Transverse colon (tissue), 4 donors: ENCODE results near the gene LMBR1. TPM values are rescaled to one million over a fixed set of nuclear protein-coding genes. Genes with fewer than 3 reads are reported as not detected.

Source experiments
- DNase-seq: peaks from one replicate; pipeline ENCODE4 v3.0.0-alpha.2; 2019
- H3K27ac ChIP-seq, 4 donors: fragments of 200-600 bp; sonication (generic); 2 replicates each; pipeline ENCODE4 v1.5.1; 2016 to 2018; ENCODE audit warnings: inconsistent platforms in 4 of 4
- H3K27me3 ChIP-seq: fragments of 200-600 bp; sonication (generic); 2 replicates; pipeline ENCODE4 v1.5.1; 2017; ENCODE audit warnings: inconsistent platforms
- H3K36me3 ChIP-seq, 4 donors: fragments of 200-600 bp; sonication (generic); 2 replicates each; pipeline ENCODE4 v1.5.1; 2017 to 2019; ENCODE audit warnings: inconsistent platforms in 4 of 4
- H3K4me1 ChIP-seq, 4 donors: fragments of 200-600 bp; sonication (generic); 2 replicates each; pipeline ENCODE4 v1.5.1; 2017 to 2020; ENCODE audit warnings: inconsistent platforms in 4 of 4
- H3K4me3 ChIP-seq, 4 donors: fragments of 200-600 bp; sonication (generic); 1 replicate in 1 of 4; 2 replicates in 3 of 4; pipeline versions ENCODE4 v1.5.1 to v1.6.1; 2017 to 2019; ENCODE audit warnings: inconsistent platforms in 4 of 4
- H3K9me3 ChIP-seq, 2 donors: fragments of 200-600 bp; sonication (generic); 2 replicates each; pipeline ENCODE4 v1.5.1; 2017 to 2019; ENCODE audit warnings: inconsistent platforms in 2 of 2
- CTCF ChIP-seq, 5 experiments: fragments of 200-600 bp in 3 of 5; fragments of 450-650 bp in 2 of 5; sonication (generic) in 3 of 5; IDR thresholded peaks; 1 replicate in 2 of 5; 2 replicates in 3 of 5; pipeline ENCODE4 v1.5.1; 2016 to 2017; ENCODE audit warnings: antibody characterized with exemption in 5 of 5, inconsistent platforms in 3 of 5, mild to moderate bottlenecking in 2 of 5, moderate library complexity in 1 of 5
- EP300 ChIP-seq: sonication (generic); formaldehyde crosslinking; IDR thresholded peaks from one replicate; pipeline ENCODE4 v1.6.1; 2017; ENCODE audit warnings: antibody characterized with exemption, low read depth
- POLR2A ChIP-seq: fragments of 450-650 bp; IDR thresholded peaks from one replicate; pipeline ENCODE4 v1.6.1; 2016; ENCODE audit warnings: antibody characterized with exemption, mild to moderate bottlenecking, moderate library complexity
- POLR2AphosphoS5 ChIP-seq, 3 donors: sonication (generic); formaldehyde crosslinking; IDR thresholded peaks; one replicate each; pipeline ENCODE4 v1.6.1; 2016; ENCODE audit warnings: antibody characterized with exemption in 3 of 3
- WGBS, 2 donors: methylation state at CpG; one replicate each; pipeline ENCODE4 v1.1.5; 2018; ENCODE audit warnings: low coverage in 1 of 2; 5-methylcytosine and 5-hydroxymethylcytosine counted together
- in situ Hi-C, 4 donors: fragments of 200-750 bp; cut with MboI; loops; one replicate each; pipeline versions ENCODE4 v1.15.0 to v1.15.1; 2017; ENCODE audit warnings: low sequenced_read_pairs in 3 of 4, low pct_ligation_motif_present in 1 of 4, low pct_unique_long_range_greater_than_20kb in 1 of 4
- intact Hi-C: fragments of 100-400 bp; cut with DNase I; formaldehyde crosslinking; loops from one replicate; pipeline ENCODE4 v1.15.1; 2023; ENCODE audit warnings: low total_unique reads
- total RNA-seq, 4 donors: library from RNA; depleted of rRNA; stranded (reverse); fragments of >200 nt; gene quantifications; one replicate each; pipeline ENCODE4 v1.1.0, GENCODE V29; 2016

The LMBR1 gene
- total RNA-seq, 4 donors from 2014 or later, result 16.7 to 78.1 (median 67.4) TPM

DNA sequence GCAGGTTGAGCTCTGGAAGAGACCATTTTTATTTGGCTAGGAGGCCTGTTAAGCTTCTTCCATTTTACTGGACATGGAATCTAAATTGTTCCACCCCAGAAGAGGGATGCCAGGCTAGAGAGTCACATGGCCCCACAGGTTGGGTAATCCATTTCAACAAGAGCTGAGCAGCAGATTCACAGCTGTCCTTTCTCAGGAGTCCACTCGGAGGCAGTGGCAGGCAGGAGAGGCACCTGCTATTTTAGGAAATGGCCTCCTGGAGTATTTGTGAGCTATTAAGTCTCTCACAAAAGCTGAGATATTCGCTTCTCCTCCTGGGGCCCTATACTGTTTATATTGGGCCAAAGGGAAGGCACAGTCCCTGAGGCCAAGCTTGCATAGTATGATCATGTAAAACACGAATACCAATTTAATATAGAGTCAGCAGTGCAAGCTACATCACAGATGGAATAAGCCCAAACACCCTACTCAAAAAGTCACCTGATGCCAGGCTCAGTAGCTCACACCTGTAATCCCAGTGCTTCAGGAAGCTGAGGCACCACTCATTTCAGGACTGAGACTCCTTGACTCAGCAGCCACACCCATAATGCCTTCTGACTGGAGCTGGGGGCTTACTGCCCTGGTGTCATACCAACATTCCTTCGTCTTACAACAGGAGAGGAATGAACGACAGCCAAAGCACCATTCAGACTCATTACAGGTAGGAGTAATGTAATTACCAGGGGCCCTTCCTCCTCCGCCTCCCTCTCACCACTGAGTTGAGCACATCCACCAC lies 124.1 kb downstream of the LMBR1 start:
- H3K4me1 ChIP-seq, result peaks cover 0 to 3% (median under 1%) of the 10 kb centered on the region in 4 donors
- H3K4me3 ChIP-seq, result no peak overlapping the region
- TF ChIP-seq POLR2A (no peak), POLR2AphosphoS5 (IDR thresholded peaks at IDR 0.05) (no peak), EP300 (no peak), CTCF (IDR thresholded peaks at IDR 0.05) (no peak)
- DNase-seq, result no peak
- no peaks in the 10 kb centered on the region for H3K27me3 ChIP-seq
- intact Hi-C loops, result no loop called here
- in situ Hi-C loops, result no loop called here
- peaks cover 0 to 4% of the 10 kb centered on the region in 2 donors for H3K9me3 ChIP-seq
- 89 to 100% methylated on average over 3 to 6 of the region's 6 CpGs for WGBS, 2 donors
- no peaks in the 10 kb centered on the region for H3K36me3 ChIP-seq
- no peak overlapping the region for H3K27ac ChIP-seq

DNA sequence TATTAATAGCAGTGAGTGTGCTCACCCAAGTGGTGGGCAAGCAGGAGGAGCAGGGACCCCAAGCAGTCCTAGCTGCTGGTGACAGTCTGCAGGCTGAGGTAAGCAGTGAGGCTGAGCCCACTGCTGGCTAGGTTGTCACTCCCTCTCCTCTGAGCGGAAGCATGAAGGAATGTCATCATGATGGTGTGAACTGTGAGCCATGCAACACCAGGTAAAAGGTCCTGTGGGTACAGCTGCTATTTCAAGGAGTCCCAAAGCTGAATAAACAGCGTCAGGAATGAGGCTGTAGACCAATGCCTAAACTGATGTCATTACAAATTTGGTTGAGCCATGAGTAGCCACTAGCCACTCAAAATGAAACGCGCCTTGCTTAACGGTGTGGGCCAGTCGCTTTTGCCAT lies 126.3 kb downstream of the LMBR1 start:
- intact Hi-C loops, result no loop called here
- Histone ChIP-seq H3K9me3 (no peaks in the 10 kb centered on the region), H3K4me1 (peaks cover 0 to 11% (median 5%) of the 10 kb centered on the region in 4 donors), H3K27me3 (no peaks in the 10 kb centered on the region), H3K36me3 (peaks cover 0 to under 1% (median 0%) of the 10 kb centered on the region in 4 donors), H3K27ac (no peak overlapping the region), H3K4me3 (no peak overlapping the region)
- TF ChIP-seq CTCF (IDR thresholded peaks at IDR 0.05) (no peak), POLR2AphosphoS5 (IDR thresholded peaks at IDR 0.05) (no peak), POLR2A (no peak), EP300 (no peak)
- in situ Hi-C loops, result no loop called here
- 92% methylated on average over 6 of the region's 6 CpGs; no CpG with 5 or more reads in 1 of the 2 donors for WGBS, 2 donors
- no peak for DNase-seq

- in situ Hi-C loops (no loop called here), intact Hi-C loops (no loop called here)
- DNase-seq, result no peak
- H3K27ac ChIP-seq, result no peak overlapping the region
- TF ChIP-seq EP300, result no peak
- no peak overlapping the region for H3K4me3 ChIP-seq
- no peaks in the 10 kb centered on the region for H3K27me3 ChIP-seq
- H3K4me1 ChIP-seq, result peaks cover 0 to 11% (median 5%) of the 10 kb centered on the region in 4 donors
- 86 to 100% methylated on average over 1 to 7 of the region's 7 CpGs for WGBS, 2 donors
- no peaks in the 10 kb centered on the region for H3K9me3 ChIP-seq
- H3K36me3 ChIP-seq, result peaks cover 0 to 7% (median 0%) of the 10 kb centered on the region in 4 donors
Measured at GRCh38 chr7:156765901-156766656, 126.9 kb downstream of the LMBR1 start.

GRCh38 chr7:156764766-156765165 lies 128.2 kb downstream of the LMBR1 start:
- intact Hi-C loops, result no loop called here
- H3K27me3 ChIP-seq, result no peaks in the 10 kb centered on the region
- H3K36me3 ChIP-seq, result peaks cover 0 to 7% (median 0%) of the 10 kb centered on the region in 4 donors

More at GRCh38 chr7:156764766-156765165, 128.2 kb downstream of the LMBR1 start:
- Histone ChIP-seq H3K4me3 (no peak overlapping the region), H3K9me3 (no peaks in the 10 kb centered on the region), H3K4me1 (peaks cover 0 to 11% (median 5%) of the 10 kb centered on the region in 4 donors), H3K27ac (no peak overlapping the region)
- in situ Hi-C loops, result no loop called here
- TF ChIP-seq POLR2AphosphoS5 (IDR thresholded peaks at IDR 0.05) (no peak), EP300 (no peak), POLR2A (no peak), CTCF (IDR thresholded peaks at IDR 0.05) (no peak)
- 89 to 99% methylated on average over 3 of the region's 3 CpGs for WGBS, 2 donors
- DNase-seq, result no peak
